Mesodermal cell (in vitro differentiated cells): Measurements from ENCODE around the gene PCDH9.

Experiments used
- H3K27ac ChIP-seq: 2 replicates; pipeline ENCODE4 v1.7.0; 2013; ENCODE audit warnings: mild to moderate bottlenecking, low read depth, low read length, moderate library complexity; ENCODE audit not compliant: severe bottlenecking
- H3K36me3 ChIP-seq: 2 replicates; pipeline ENCODE4 v1.7.1; 2013; ENCODE audit warnings: mild to moderate bottlenecking, low read length, moderate library complexity; ENCODE audit not compliant: control insufficient read depth, insufficient read depth
- H3K4me1 ChIP-seq: one replicate; pipeline ENCODE4 v1.7.1; 2013; ENCODE audit warnings: mild to moderate bottlenecking, low read length; ENCODE audit not compliant: insufficient read depth, control insufficient read depth, poor library complexity, severe bottlenecking
- H3K4me3 ChIP-seq: 2 replicates; pipeline ENCODE4 v1.7.0; 2013; ENCODE audit warnings: low read length, control low read depth, mild to moderate bottlenecking; ENCODE audit not compliant: insufficient read depth, poor library complexity, severe bottlenecking; ENCODE audit errors: extremely low read depth
- H3K9me3 ChIP-seq: 2 replicates; pipeline ENCODE4 v1.7.1; 2013; ENCODE audit warnings: mild to moderate bottlenecking, low read length, moderate library complexity; ENCODE audit not compliant: control insufficient read depth
- WGBS, 2 experiments: methylation state at CpG; one replicate each; pipeline ENCODE4 v1.1.5; 2013; ENCODE audit warnings: missing lambda C conversion rate in 2 of 2; ENCODE audit not compliant: insufficient coverage in 2 of 2; 5-methylcytosine and 5-hydroxymethylcytosine counted together

The PCDH9 gene

DNA sequence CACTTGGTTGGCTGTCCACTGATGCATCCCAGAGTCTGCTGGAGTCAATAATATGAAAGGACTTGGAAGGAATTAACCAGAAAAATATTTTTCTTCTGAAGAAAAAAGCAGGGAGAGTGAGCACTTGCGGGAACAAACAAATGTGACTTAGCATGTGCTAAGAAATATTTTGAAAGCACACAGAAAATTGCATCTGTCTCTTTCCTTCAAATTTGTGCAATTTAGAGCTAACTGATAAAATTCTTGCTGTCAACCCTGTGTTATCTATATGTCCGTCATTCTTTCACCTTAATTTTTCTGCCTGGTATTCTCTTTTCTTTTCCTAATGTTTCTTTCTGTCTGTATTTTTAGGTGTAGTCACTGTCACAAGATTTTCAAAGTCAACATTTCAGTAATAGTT, 852.6 kb downstream of the PCDH9 start:
- H3K9me3 ChIP-seq: no peaks in the 10 kb centered on the region
- no peak overlapping the region for H3K27ac ChIP-seq
- H3K4me3 ChIP-seq: no peak overlapping the region
- WGBS, 2 experiments: no CpG with 5 or more reads among the region's 2 CpGs
- H3K4me1 ChIP-seq: no peaks in the 10 kb centered on the region
- no peaks in the 10 kb centered on the region for H3K36me3 ChIP-seq

DNA sequence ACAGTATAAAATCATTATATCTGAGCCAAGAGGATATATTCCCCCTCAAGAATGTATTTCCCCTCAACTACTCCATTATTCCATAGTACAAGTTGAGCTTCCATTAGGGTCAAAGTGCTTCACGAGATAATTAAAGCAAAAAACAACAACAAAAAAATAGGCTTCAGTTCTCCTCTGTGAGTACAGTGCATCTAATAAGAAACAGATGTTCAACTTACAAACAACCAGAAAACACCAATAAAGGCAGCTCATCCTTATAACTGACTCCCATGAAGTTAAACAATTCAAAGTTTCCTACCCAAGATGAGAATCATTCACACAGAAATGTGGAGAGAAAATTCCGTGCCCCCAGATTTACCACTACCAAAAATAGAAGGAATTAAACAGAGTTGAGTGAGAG, 854.4 kb downstream of the PCDH9 start:
- no peaks in the 10 kb centered on the region for H3K9me3 ChIP-seq

DNA sequence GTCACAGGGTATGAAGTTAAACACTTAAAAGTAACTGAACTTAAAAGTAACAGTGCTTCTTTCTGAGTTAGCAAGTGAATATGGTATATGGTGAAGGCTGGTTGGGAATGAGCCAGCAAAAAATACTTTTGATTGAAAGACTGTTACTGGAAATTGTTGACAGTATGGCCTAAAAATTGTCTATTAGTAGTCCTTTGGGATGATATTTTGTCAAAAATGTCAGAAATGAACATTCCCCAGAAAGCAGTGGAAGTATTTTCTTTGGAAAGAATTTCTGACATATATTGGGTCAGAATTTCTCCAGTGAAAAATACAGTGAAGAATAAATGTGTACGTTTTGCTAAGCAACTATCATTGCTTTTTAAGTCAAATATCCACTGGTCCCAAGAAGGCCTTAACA, 860.5 kb downstream of the PCDH9 start:
- Histone ChIP-seq H3K4me1 (no peaks in the 10 kb centered on the region), H3K36me3 (no peaks in the 10 kb centered on the region), H3K4me3 (no peak overlapping the region), H3K27ac (no peak overlapping the region), H3K9me3 (no peaks in the 10 kb centered on the region)
- no CpG with 5 or more reads among the region's 1 CpG for WGBS, 2 experiments

More for the DNA sequence above, 854.4 kb downstream of the PCDH9 start:
- Histone ChIP-seq H3K4me1 (no peaks in the 10 kb centered on the region), H3K27ac (no peak overlapping the region), H3K4me3 (no peak overlapping the region), H3K36me3 (no peaks in the 10 kb centered on the region)
- no CpG with 5 or more reads among the region's 2 CpGs for WGBS, 2 experiments

DNA sequence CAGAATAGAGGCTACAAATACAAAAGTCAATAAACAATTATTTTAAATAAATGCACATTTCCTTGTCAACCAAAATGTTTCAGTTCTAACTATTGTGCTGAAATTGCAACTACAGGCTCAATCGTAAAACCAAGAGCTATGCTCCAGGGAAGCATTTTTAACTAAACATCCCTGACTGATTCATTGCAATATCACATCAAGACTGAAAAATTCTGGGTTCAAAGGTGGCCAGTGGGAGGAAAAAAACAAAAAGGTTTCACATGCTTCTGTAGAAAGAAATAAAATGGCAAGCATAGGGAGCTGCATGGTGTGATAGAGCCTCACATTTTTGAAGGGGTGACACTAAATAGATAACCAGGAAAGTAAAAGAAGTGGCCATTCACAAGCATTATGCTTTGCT, 862.8 kb downstream of the PCDH9 start:
- Histone ChIP-seq H3K27ac (no peak overlapping the region), H3K9me3 (no peaks in the 10 kb centered on the region), H3K4me1 (no peaks in the 10 kb centered on the region), H3K36me3 (no peaks in the 10 kb centered on the region), H3K4me3 (no peak overlapping the region)
- 83 to 100% methylated on average over 1 of the region's 1 CpG for WGBS, 2 experiments

DNA sequence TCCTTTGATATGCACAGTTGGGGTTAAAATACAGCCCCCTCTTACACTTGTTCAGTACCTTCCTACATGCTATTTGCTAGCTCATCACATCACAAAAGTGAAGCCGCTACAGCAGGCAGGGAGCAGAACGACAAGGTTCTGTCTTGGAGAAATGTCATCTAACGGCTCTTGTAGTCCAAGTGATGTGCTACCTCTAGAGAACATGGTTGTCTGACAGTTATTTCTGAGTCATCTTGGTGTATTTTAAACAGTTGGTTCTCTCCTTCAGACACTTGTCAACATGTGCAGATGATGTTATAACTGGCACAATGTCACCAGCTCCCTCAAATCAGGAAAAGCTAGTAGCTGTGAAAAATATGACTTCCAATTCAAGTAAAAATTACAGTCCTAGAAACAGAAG, 865.0 kb downstream of the PCDH9 start:
- H3K27ac ChIP-seq: no peak overlapping the region
- no peaks in the 10 kb centered on the region for H3K4me1 ChIP-seq
- no peaks in the 10 kb centered on the region for H3K36me3 ChIP-seq
- H3K9me3 ChIP-seq: no peaks in the 10 kb centered on the region
- H3K4me3 ChIP-seq: no peak overlapping the region
- 82 to 91% methylated on average over 3 of the region's 3 CpGs for WGBS, 2 experiments

DNA sequence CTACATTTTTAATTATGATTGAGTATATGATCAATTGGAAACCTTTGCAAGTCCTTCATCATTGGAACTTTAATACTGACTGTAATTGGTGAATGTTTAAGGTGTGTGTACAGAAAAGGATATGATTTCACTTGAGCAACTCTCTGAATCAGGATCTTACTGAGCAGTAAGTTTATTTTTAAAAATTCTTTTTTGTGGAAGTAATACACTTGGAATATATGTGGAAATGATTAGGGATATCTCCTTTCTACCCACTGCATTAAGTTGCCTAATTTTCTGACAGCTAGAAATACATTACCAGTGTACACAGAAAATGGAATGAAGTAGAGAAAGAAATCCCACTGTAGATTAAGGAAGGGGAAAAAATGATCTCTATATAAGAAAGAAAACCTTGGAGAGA, 865.8 kb downstream of the PCDH9 start:
- Histone ChIP-seq H3K4me3 (no peak overlapping the region), H3K36me3 (no peaks in the 10 kb centered on the region), H3K9me3 (no peaks in the 10 kb centered on the region), H3K4me1 (no peaks in the 10 kb centered on the region), H3K27ac (no peak overlapping the region)

DNA sequence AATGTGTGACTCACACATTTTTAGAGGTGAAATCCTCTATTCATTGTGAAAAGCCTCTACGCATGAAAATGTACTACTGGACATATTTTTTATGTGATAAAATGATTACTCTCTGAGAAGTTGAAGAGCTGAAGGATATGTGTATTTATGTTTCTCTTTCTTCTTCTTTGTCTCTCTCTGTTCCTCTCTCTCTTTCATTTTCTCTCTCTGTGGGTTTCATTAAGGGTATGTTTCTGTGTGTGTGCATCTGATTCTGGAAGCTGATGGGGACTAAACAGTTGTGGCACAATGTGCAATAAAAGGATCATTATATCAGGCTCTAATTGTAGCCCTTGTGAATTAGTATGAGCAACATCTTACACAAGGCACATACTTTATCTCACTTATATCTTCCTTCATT, 867.7 kb downstream of the PCDH9 start:
- H3K36me3 ChIP-seq: no peaks in the 10 kb centered on the region
- no peak overlapping the region for H3K4me3 ChIP-seq
- no CpG with 5 or more reads among the region's 1 CpG for WGBS, 2 experiments
- no peaks in the 10 kb centered on the region for H3K9me3 ChIP-seq
- no peaks in the 10 kb centered on the region for H3K4me1 ChIP-seq
- no peak overlapping the region for H3K27ac ChIP-seq

- Histone ChIP-seq H3K9me3 (no peaks in the 10 kb centered on the region), H3K4me3 (no peak overlapping the region), H3K4me1 (no peaks in the 10 kb centered on the region), H3K36me3 (no peaks in the 10 kb centered on the region), H3K27ac (no peak overlapping the region)
- WGBS, 2 experiments: 100% methylated on average over 1 of the region's 5 CpGs; no CpG with 5 or more reads in 1 of the 2 experiments
These were observed 870.1 kb downstream of the PCDH9 start for GRCh38 chr13:66359910-66360552.

GRCh38 chr13:66359393-66359792, 870.7 kb downstream of the PCDH9 start:
- no peaks in the 10 kb centered on the region for H3K4me1 ChIP-seq
- 100% methylated on average over 1 of the region's 3 CpGs; no CpG with 5 or more reads in 1 of the 2 experiments for WGBS, 2 experiments
- H3K36me3 ChIP-seq: no peaks in the 10 kb centered on the region
- no peaks in the 10 kb centered on the region for H3K9me3 ChIP-seq
- H3K27ac ChIP-seq: no peak overlapping the region
- H3K4me3 ChIP-seq: no peak overlapping the region

- H3K36me3 ChIP-seq: no peaks in the 10 kb centered on the region
- H3K27ac ChIP-seq: no peak overlapping the region
- H3K4me1 ChIP-seq: no peaks in the 10 kb centered on the region
- no peaks in the 10 kb centered on the region for H3K9me3 ChIP-seq
- H3K4me3 ChIP-seq: no peak overlapping the region
These were observed 871.6 kb downstream of the PCDH9 start for GRCh38 chr13:66358564-66358963.

DNA sequence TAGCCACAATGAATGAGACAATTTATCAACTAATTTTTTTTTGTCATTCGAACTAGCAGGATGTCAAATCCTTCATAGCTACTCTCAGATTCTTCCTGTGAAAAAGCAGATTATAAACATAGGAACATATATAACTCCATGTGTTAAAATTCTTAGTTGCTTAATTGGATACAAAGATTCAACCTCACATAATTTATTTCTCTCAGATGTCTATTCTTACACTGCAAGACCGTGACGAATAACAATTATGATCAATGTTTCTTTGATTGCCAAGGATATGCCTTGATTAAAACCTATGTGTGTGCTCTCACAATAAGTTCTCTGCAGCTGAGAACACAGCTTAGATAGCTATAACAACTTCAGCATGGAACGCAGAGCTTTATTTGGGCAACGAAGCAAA, 872.7 kb downstream of the PCDH9 start:
- no CpG with 5 or more reads among the region's 5 CpGs for WGBS, 2 experiments
- no peaks in the 10 kb centered on the region for H3K36me3 ChIP-seq
- H3K9me3 ChIP-seq: no peaks in the 10 kb centered on the region
- H3K27ac ChIP-seq: no peak overlapping the region
- H3K4me1 ChIP-seq: no peaks in the 10 kb centered on the region
- H3K4me3 ChIP-seq: no peak overlapping the region
